GM19043 (cell line): Measurements from ENCODE around the gene RGPD8.
"Not testable (repeated sequence)": the region's sequence is repeated elsewhere in the genome, so short reads cannot be mapped to it uniquely, and the experiment has no call there.

Source experiments
- ATAC-seq: cut with Tn5 transposase; IDR thresholded peaks from one replicate; pipeline ENCODE4 v1.9.1; 2021; ENCODE audit warnings: low read depth; ENCODE audit not compliant: unreplicated experiment

Gene RGPD8

GRCh38 chr2:112433480-112433879 is at the start of gene RGPD8:
Gene RGPD8 (minus strand): TSS chr2:112433645. CDS start chr2:112433453, 192 bp downstream.
- peak; percentile 99 for ATAC-seq

GRCh38 chr2:112483042-112483473 is 49.6 kb upstream of the RGPD8 start:
- ATAC-seq: no peak

- peak; percentile 17 for ATAC-seq
These were observed 49.0 kb upstream of the RGPD8 start for GRCh38 chr2:112482309-112483041.

- peak; percentile 65 for ATAC-seq
These were observed 48.2 kb upstream of the RGPD8 start, which contains the start of gene TTL for GRCh38 chr2:112481528-112482233. Gene TTL (plus strand): TSS chr2:112482156. CDS start chr2:112482345, 189 bp downstream.

- ATAC-seq: peak; percentile 65
These were observed 47.6 kb upstream of the RGPD8 start for GRCh38 chr2:112481050-112481527.

- no peak for ATAC-seq
These were observed 47.1 kb upstream of the RGPD8 start for GRCh38 chr2:112480530-112481049.

GRCh38 chr2:112476434-112476833 is 43.0 kb upstream of the RGPD8 start:
- ATAC-seq: no peak

- ATAC-seq: no peak
These were observed 41.5 kb upstream of the RGPD8 start for GRCh38 chr2:112474844-112475486.

GRCh38 chr2:112472547-112473263 is 39.3 kb upstream of the RGPD8 start:
- ATAC-seq: no peak

- no peak for ATAC-seq
These were observed 31.9 kb upstream of the RGPD8 start for GRCh38 chr2:112465382-112465781.

GRCh38 chr2:112463256-112463655 is 29.8 kb upstream of the RGPD8 start:
- ATAC-seq: no peak

- no peak for ATAC-seq
These were observed 28.7 kb upstream of the RGPD8 start for GRCh38 chr2:112462178-112462577.

- ATAC-seq: no peak
These were observed 25.9 kb upstream of the RGPD8 start for GRCh38 chr2:112459372-112459771.

- no peak for ATAC-seq
These were observed 21.1 kb upstream of the RGPD8 start for GRCh38 chr2:112454586-112454985.

- no peak for ATAC-seq
These were observed 17.9 kb upstream of the RGPD8 start for GRCh38 chr2:112451317-112451716.

GRCh38 chr2:112449854-112450253 is 16.4 kb upstream of the RGPD8 start:
- no peak for ATAC-seq

- ATAC-seq: not testable (repeated sequence)
These were observed 10.8 kb upstream of the RGPD8 start for GRCh38 chr2:112444256-112444655.

- ATAC-seq: not testable (repeated sequence)
These were observed 5.3 kb upstream of the RGPD8 start for GRCh38 chr2:112438603-112439261.

- ATAC-seq: not testable (repeated sequence)
These were observed 4.0 kb upstream of the RGPD8 start for GRCh38 chr2:112437405-112437831.

- ATAC-seq: not testable (repeated sequence)
These were observed 3.5 kb upstream of the RGPD8 start for GRCh38 chr2:112436993-112437392.
